Activated CD8-positive, alpha-beta T cell treated with anti-CD3 and anti-CD28 coated beads for 36 hours (primary cell): ENCODE data around the gene PGRMC1. TPM values are rescaled to one million over a fixed set of nuclear protein-coding genes. Genes with fewer than 3 reads are reported as not detected.

Experiments used
- ATAC-seq: fragments of 200-7000 bp; cut with Tn5 transposase; one replicate; pipeline ENCODE4 v1.10.0; 2021; ENCODE audit warnings: mild to moderate bottlenecking, moderate library complexity
- CTCF ChIA-PET: fragments of 350-600 bp; sonication (Branson Sonifier 250); formaldehyde crosslinking; loops from one replicate; lab custom pipeline; 2021; ENCODE audit warnings: antibody characterized with exemption; lab: Charles Lee
- POLR2A ChIA-PET: fragments of 350-600 bp; sonication (Branson Sonifier 250); formaldehyde crosslinking; loops from one replicate; lab custom pipeline; 2021; ENCODE audit warnings: antibody characterized with exemption; lab: Charles Lee
- DNase-seq: peaks from one replicate; pipeline ENCODE4 v3.0.0-alpha.2; 2020
- H3K27ac Mint-ChIP-seq: one replicate; pipeline ENCODE4 v1.8.0; 2021; ENCODE audit warnings: mild to moderate bottlenecking, mixed read lengths
- H3K27me3 Mint-ChIP-seq: one replicate; pipeline ENCODE4 v1.8.0; 2021; ENCODE audit warnings: mixed read lengths
- H3K36me3 Mint-ChIP-seq: one replicate; pipeline ENCODE4 v1.8.0; 2021; ENCODE audit warnings: low read depth, mixed read lengths
- H3K4me1 Mint-ChIP-seq: one replicate; pipeline ENCODE4 v1.8.0; 2021; ENCODE audit warnings: low read depth, mixed read lengths
- H3K4me3 Mint-ChIP-seq: one replicate; pipeline ENCODE4 v1.8.0; 2021; ENCODE audit warnings: mild to moderate bottlenecking, moderate library complexity, mixed read lengths
- H3K9me3 Mint-ChIP-seq: one replicate; pipeline ENCODE4 v1.8.0; 2021; ENCODE audit warnings: mixed read lengths
- CTCF ChIP-seq: fragments of 200-600 bp; IDR thresholded peaks from one replicate; pipeline ENCODE4 v1.8.0; 2022; ENCODE audit warnings: antibody characterized with exemption, mild to moderate bottlenecking
- intact Hi-C: fragments of 100-400 bp; cut with micrococcal nuclease; formaldehyde crosslinking; loops from one replicate; pipeline ENCODE4 v1.10.0; 2022
- total RNA-seq, 2 experiments: library from RNA; stranded (reverse); gene quantifications; one replicate each; pipeline ENCODE4 v1.2.3, GENCODE V29; 2021

The PGRMC1 gene
- total RNA-seq, 2 experiments from 2014 or later = 36.8 to 37.1 TPM

- ChIA-PET CTCF (no interaction called here), POLR2A (no interaction called here)
- no peaks in the 10 kb centered on the region for H3K9me3 Mint-ChIP-seq
- H3K4me3 Mint-ChIP-seq = no peak overlapping the region
- peaks cover under 1% of the 10 kb centered on the region for H3K36me3 Mint-ChIP-seq
- H3K4me1 Mint-ChIP-seq = peaks cover 7% of the 10 kb centered on the region
- peaks cover 8% of the 10 kb centered on the region for H3K27me3 Mint-ChIP-seq
- intact Hi-C loops = no loop called here
- no peak for TF ChIP-seq CTCF
- no peak overlapping the region for H3K27ac Mint-ChIP-seq
- DNase-seq (no peak), ATAC-seq (no peak)
Measured at GRCh38 chrX:119231936-119232445, 4.1 kb upstream of the PGRMC1 start.

GRCh38 chrX:119235051-119235511 is 1.0 kb upstream of the PGRMC1 start:
- H3K27me3 Mint-ChIP-seq = peaks cover 3% of the 10 kb centered on the region

GRCh38 chrX:119236623-119237561 is 807 bp downstream of the PGRMC1 start:
- CTCF ChIA-PET = interaction anchor here (1.5 kb wide), 1 partner anchor 11 kb away, joined by 6 read pairs; no protein-coding TSS in a partner anchor
- Mint-ChIP-seq H3K4me3 (peak overlapping the region; percentile 90), H3K27ac (peak overlapping the region; percentile 75), H3K27me3 (no peaks in the 10 kb centered on the region), H3K36me3 (peaks cover 23% of the 10 kb centered on the region), H3K4me1 (peaks cover 28% of the 10 kb centered on the region), H3K9me3 (no peaks in the 10 kb centered on the region)
- no peak for TF ChIP-seq CTCF
- POLR2A ChIA-PET = interaction anchor here (1.2 to 1.4 kb wide), 2 partner anchors 8 to 11 kb away, joined by 3 to 5 read pairs; no protein-coding TSS in a partner anchor
- intact Hi-C loops = no loop called here
- peak; percentile 21 for ATAC-seq
- peak; percentile 45 for DNase-seq

More at GRCh38 chrX:119235051-119235511, 1.0 kb upstream of the PGRMC1 start:
- no peaks in the 10 kb centered on the region for H3K9me3 Mint-ChIP-seq
- no peak overlapping the region for H3K27ac Mint-ChIP-seq
- intact Hi-C loops = no loop called here
- TF ChIP-seq CTCF = no peak
- peaks cover 24% of the 10 kb centered on the region for H3K4me1 Mint-ChIP-seq
- H3K4me3 Mint-ChIP-seq = peak overlapping the region; percentile 90
- ChIA-PET CTCF (no interaction called here), POLR2A (interaction anchor here (0.7 kb wide), 1 partner anchor 901 kb away, joined by 4 read pairs; no protein-coding TSS in a partner anchor)
- DNase-seq = no peak
- ATAC-seq = no peak
- H3K36me3 Mint-ChIP-seq = peaks cover 14% of the 10 kb centered on the region

GRCh38 chrX:119237562-119237942 is 1.5 kb downstream of the PGRMC1 start:
- ChIA-PET POLR2A (interaction anchor here (1.2 to 1.4 kb wide), 2 partner anchors 9 to 10 kb away, joined by 3 to 5 read pairs; no protein-coding TSS in a partner anchor), CTCF (interaction anchor here (1.5 kb wide), 1 partner anchor 10 kb away, joined by 6 read pairs; no protein-coding TSS in a partner anchor)
- Mint-ChIP-seq H3K9me3 (no peaks in the 10 kb centered on the region), H3K4me3 (peak overlapping the region; percentile 90), H3K27me3 (no peaks in the 10 kb centered on the region), H3K27ac (peak overlapping the region; percentile 75), H3K4me1 (peaks cover 34% of the 10 kb centered on the region), H3K36me3 (peaks cover 28% of the 10 kb centered on the region)
- no peak for TF ChIP-seq CTCF
- DNase-seq = no peak
- intact Hi-C loops = no loop called here
- no peak for ATAC-seq
